Prostate gland (tissue), 2 donors: ENCODE results near the gene UBL7.

ENCODE experiments used
- POLR2A ChIP-seq: fragments of 450-650 bp; IDR thresholded peaks from one replicate; pipeline ENCODE4 v1.6.1; 2016; ENCODE audit warnings: antibody characterized with exemption, mild to moderate bottlenecking
- POLR2AphosphoS5 ChIP-seq: sonication (generic); formaldehyde crosslinking; IDR thresholded peaks from one replicate; pipeline ENCODE4 v1.6.1; 2017; ENCODE audit warnings: antibody characterized with exemption
- TF ChIP-seq, protein P1 (sequence below), 4 experiments: fragments of 200-600 bp in 2 of 4; fragments of 450-650 bp in 2 of 4; sonication (generic) in 2 of 4; IDR thresholded peaks; 1 replicate in 3 of 4; 2 replicates in 1 of 4; pipeline ENCODE4 v1.5.1; 2016 to 2019; ENCODE audit warnings: antibody characterized with exemption in 4 of 4, mild to moderate bottlenecking in 2 of 4, moderate library complexity in 2 of 4

DNA sequence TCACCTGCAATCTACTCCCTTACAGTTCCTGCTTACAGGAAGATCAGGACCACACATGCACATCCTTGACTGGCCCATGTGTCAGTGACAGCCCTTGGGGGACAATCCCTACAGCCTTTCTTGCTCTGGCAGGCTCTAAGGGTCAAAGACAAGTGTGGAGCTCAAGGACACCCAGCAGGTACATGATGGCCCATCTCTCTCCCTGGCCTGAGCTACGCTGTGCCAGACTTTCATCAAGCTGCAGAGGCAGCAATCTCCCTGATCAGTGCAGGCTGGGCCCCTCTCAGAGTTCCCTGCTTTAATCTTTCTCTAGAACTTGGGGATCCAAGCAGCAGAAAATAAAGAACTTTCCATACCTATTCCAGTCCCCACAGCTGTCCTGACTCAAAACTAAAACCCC, 29.8 kb downstream of the UBL7 start:
- TF ChIP-seq POLR2A: no peak
- TF ChIP-seq, protein P1, sequence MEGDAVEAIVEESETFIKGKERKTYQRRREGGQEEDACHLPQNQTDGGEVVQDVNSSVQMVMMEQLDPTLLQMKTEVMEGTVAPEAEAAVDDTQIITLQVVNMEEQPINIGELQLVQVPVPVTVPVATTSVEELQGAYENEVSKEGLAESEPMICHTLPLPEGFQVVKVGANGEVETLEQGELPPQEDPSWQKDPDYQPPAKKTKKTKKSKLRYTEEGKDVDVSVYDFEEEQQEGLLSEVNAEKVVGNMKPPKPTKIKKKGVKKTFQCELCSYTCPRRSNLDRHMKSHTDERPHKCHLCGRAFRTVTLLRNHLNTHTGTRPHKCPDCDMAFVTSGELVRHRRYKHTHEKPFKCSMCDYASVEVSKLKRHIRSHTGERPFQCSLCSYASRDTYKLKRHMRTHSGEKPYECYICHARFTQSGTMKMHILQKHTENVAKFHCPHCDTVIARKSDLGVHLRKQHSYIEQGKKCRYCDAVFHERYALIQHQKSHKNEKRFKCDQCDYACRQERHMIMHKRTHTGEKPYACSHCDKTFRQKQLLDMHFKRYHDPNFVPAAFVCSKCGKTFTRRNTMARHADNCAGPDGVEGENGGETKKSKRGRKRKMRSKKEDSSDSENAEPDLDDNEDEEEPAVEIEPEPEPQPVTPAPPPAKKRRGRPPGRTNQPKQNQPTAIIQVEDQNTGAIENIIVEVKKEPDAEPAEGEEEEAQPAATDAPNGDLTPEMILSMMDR (IDR thresholded peaks at IDR 0.05): no peak
- no peak for TF ChIP-seq POLR2AphosphoS5
